H9 (cell line): ENCODE results near the gene RTN4R. TPM values are rescaled to one million over a fixed set of nuclear protein-coding genes. Genes with fewer than 3 reads are reported as not detected.

Experiments
- DNase-seq: peaks from one replicate; pipeline ENCODE4 v3.0.0-alpha.2; 2017
- H2AFZ ChIP-seq: one replicate; pipeline ENCODE4 v1.6.1; 2013; ENCODE audit warnings: mild to moderate bottlenecking, low read length, control low read depth, moderate library complexity
- H2AK5ac ChIP-seq: 2 replicates; pipeline ENCODE4 v1.6.1; 2013; ENCODE audit warnings: low read length, control low read depth, mixed read lengths; ENCODE audit not compliant: insufficient read length
- H2BK120ac ChIP-seq: one replicate; pipeline ENCODE4 v1.6.1; 2013; ENCODE audit warnings: low read depth, mild to moderate bottlenecking, low read length, control low read depth, inconsistent platforms; ENCODE audit not compliant: poor library complexity, severe bottlenecking
- H2BK12ac ChIP-seq: 2 replicates; pipeline ENCODE4 v1.6.1; 2013; ENCODE audit warnings: low read length, control low read depth, mixed read lengths, low read depth; ENCODE audit not compliant: insufficient read length
- H2BK15ac ChIP-seq: 2 replicates; pipeline ENCODE4 v1.6.1; 2013; ENCODE audit warnings: low read depth, low read length, control low read depth
- H2BK20ac ChIP-seq: one replicate; pipeline ENCODE4 v1.6.1; 2013; ENCODE audit warnings: low read depth, mild to moderate bottlenecking, low read length, control low read depth, inconsistent platforms; ENCODE audit not compliant: poor library complexity, severe bottlenecking
- H2BK5ac ChIP-seq: 2 replicates; pipeline ENCODE4 v1.6.1; 2013; ENCODE audit warnings: low read length, control low read depth, mixed read lengths; ENCODE audit not compliant: insufficient read length
- H3K14ac ChIP-seq: 2 replicates; pipeline ENCODE4 v1.6.1; 2013; ENCODE audit warnings: low read length, control low read depth; ENCODE audit not compliant: insufficient read depth
- H3K18ac ChIP-seq: 2 replicates; pipeline ENCODE4 v1.6.1; 2013; ENCODE audit warnings: low read depth, mild to moderate bottlenecking, mixed read lengths, low read length, control low read depth; ENCODE audit not compliant: insufficient read length
- H3K23ac ChIP-seq: 2 replicates; pipeline ENCODE4 v1.6.1; 2013; ENCODE audit warnings: low read length, control low read depth, mixed read lengths, low read depth; ENCODE audit not compliant: insufficient read length
- H3K23me2 ChIP-seq: 2 replicates; pipeline ENCODE4 v1.6.1; 2013; ENCODE audit warnings: low read depth, mild to moderate bottlenecking, mixed read lengths, low read length, control low read depth; ENCODE audit not compliant: insufficient read length, poor library complexity, severe bottlenecking
- H3K27ac ChIP-seq: 2 replicates; pipeline ENCODE4 v1.5.1; 2013; ENCODE audit warnings: low read length, control low read depth, mixed read lengths, low read depth; ENCODE audit not compliant: insufficient read length
- H3K27me3 ChIP-seq: 2 replicates; pipeline ENCODE4 v1.6.1; 2013; ENCODE audit warnings: low read length, control low read depth, inconsistent platforms; ENCODE audit not compliant: insufficient read depth
- H3K4ac ChIP-seq: 2 replicates; pipeline ENCODE4 v1.6.1; 2013; ENCODE audit warnings: low read depth, mild to moderate bottlenecking, control low read depth, inconsistent platforms, low read length, moderate library complexity
- H3K4me1 ChIP-seq: 2 replicates; pipeline ENCODE4 v1.6.1; 2013; ENCODE audit warnings: low read length, control low read depth, inconsistent platforms; ENCODE audit not compliant: insufficient read depth
- H3K4me2 ChIP-seq: 2 replicates; pipeline ENCODE4 v1.6.1; 2013; ENCODE audit warnings: low read length, control low read depth, mixed read lengths; ENCODE audit not compliant: insufficient read length, insufficient read depth
- H3K56ac ChIP-seq: 2 replicates; pipeline ENCODE4 v1.6.1; 2013; ENCODE audit warnings: low read depth, mild to moderate bottlenecking, mixed read lengths, low read length, control low read depth; ENCODE audit not compliant: insufficient read length
- H3K79me1 ChIP-seq: 2 replicates; pipeline ENCODE4 v1.6.1; 2013; ENCODE audit warnings: low read depth, mild to moderate bottlenecking, moderate library complexity, low read length, control low read depth, inconsistent platforms; ENCODE audit not compliant: insufficient read depth, poor library complexity, severe bottlenecking
- H3K79me2 ChIP-seq: 2 replicates; pipeline ENCODE4 v1.6.1; 2013; ENCODE audit warnings: low read length, control low read depth, inconsistent platforms; ENCODE audit not compliant: insufficient read depth
- H3K9ac ChIP-seq: 2 replicates; pipeline ENCODE4 v1.6.1; 2013; ENCODE audit warnings: low read length, control low read depth, mixed read lengths; ENCODE audit not compliant: insufficient read length; ENCODE audit errors: extremely low read depth
- H3K9me3 ChIP-seq: one replicate; pipeline ENCODE4 v1.6.1; 2013; ENCODE audit warnings: low read depth, low read length, inconsistent platforms; ENCODE audit not compliant: control insufficient read depth
- H3T11ph ChIP-seq: one replicate; pipeline ENCODE4 v1.6.1; 2013; ENCODE audit warnings: mild to moderate bottlenecking, low read length, control low read depth, inconsistent platforms
- H4K20me1 ChIP-seq: one replicate; pipeline ENCODE4 v1.6.1; 2013; ENCODE audit not compliant: control insufficient read depth, insufficient read length, insufficient read depth
- H4K5ac ChIP-seq: 2 replicates; pipeline ENCODE4 v1.6.1; 2013; ENCODE audit warnings: low read depth, mild to moderate bottlenecking, mixed read lengths, low read length, control low read depth; ENCODE audit not compliant: insufficient read length
- H4K8ac ChIP-seq: replicated peaks from 2 replicates; pipeline ENCODE4 v1.6.1; 2013; ENCODE audit warnings: low read length, control low read depth, mixed read lengths, low read depth; ENCODE audit not compliant: insufficient read length
- H4K91ac ChIP-seq: 2 replicates; pipeline ENCODE4 v1.6.1; 2013; ENCODE audit warnings: low read depth, mild to moderate bottlenecking, moderate library complexity, mixed read lengths, low read length, control low read depth; ENCODE audit not compliant: insufficient read length
- H3K27ac Mint-ChIP-seq, 3 experiments: 2 replicates in 2 of 3; 3 replicates in 1 of 3; pipeline ENCODE4 v1.8.0; 2020 to 2021; ENCODE audit warnings: mixed read lengths in 3 of 3, mild to moderate bottlenecking in 1 of 3, moderate library complexity in 1 of 3
- H3K27me3 Mint-ChIP-seq: 2 replicates; pipeline ENCODE4 v1.8.0; 2021; ENCODE audit warnings: low read depth, mild to moderate bottlenecking, moderate library complexity, mixed read lengths
- H3K36me3 Mint-ChIP-seq, 3 experiments: 2 replicates in 2 of 3; 3 replicates in 1 of 3; pipeline ENCODE4 v1.8.0; 2020 to 2021; ENCODE audit warnings: low read depth in 3 of 3, mixed read lengths in 3 of 3; ENCODE audit not compliant: insufficient read depth in 1 of 3
- H3K4me1 Mint-ChIP-seq, 2 experiments: 2 replicates each; pipeline ENCODE4 v1.8.0; 2020; ENCODE audit warnings: mixed read lengths in 2 of 2
- H3K4me3 Mint-ChIP-seq, 2 experiments: 2 replicates in 1 of 2; 3 replicates in 1 of 2; pipeline ENCODE4 v1.8.0; 2020 to 2021; ENCODE audit warnings: mild to moderate bottlenecking in 2 of 2, mixed read lengths in 2 of 2, moderate library complexity in 1 of 2
- H3K9me3 Mint-ChIP-seq, 2 experiments: 2 replicates in 1 of 2; 3 replicates in 1 of 2; pipeline ENCODE4 v1.8.0; 2020; ENCODE audit warnings: mild to moderate bottlenecking in 2 of 2, mixed read lengths in 2 of 2, moderate library complexity in 1 of 2
- CTCF ChIP-seq: fragments of 200-600 bp; sonication (generic); conservative IDR thresholded peaks from 3 replicates; pipeline ENCODE4 v1.8.0; 2021; ENCODE audit warnings: antibody characterized with exemption, mild to moderate bottlenecking
- WGBS: extraction: QIAGEN DNeasy Blood & Tissue Kit; methylation state at CpG from one replicate; pipeline ENCODE4 v1.1.7; 2013; ENCODE audit warnings: missing lambda C conversion rate, low lambda C conversion rate, mixed read lengths; ENCODE audit not compliant: insufficient read length; ENCODE audit errors: extremely low coverage; 5-methylcytosine and 5-hydroxymethylcytosine counted together
- total RNA-seq: library from RNA; stranded (reverse); gene quantifications from 2 replicates; pipeline ENCODE4 v1.2.1, GENCODE V29; 2021

Gene RTN4R
- total RNA-seq, 1 experiment from 2014 or later, result 19.0 TPM

GRCh38 chr22:20243176-20243536 lies 25.0 kb downstream of the RTN4R start:
- H2BK15ac ChIP-seq, result no peak overlapping the region
- H2BK20ac ChIP-seq, result no peak overlapping the region
- no peak overlapping the region for H3K9ac ChIP-seq
- no peak overlapping the region for H3K23ac ChIP-seq
- H3K14ac ChIP-seq, result no peak overlapping the region
- H3K56ac ChIP-seq, result no peak overlapping the region
- H3K27ac ChIP-seq, result no peak overlapping the region
- no peak overlapping the region for H2AK5ac ChIP-seq
- H4K91ac ChIP-seq, result no peak overlapping the region
- Mint-ChIP-seq H3K9me3 (no peaks in the 10 kb centered on the region), H3K27ac (peak overlapping the region in 1 of 3 experiments; percentile 44; a peak in 1 of 7 replicates), H3K4me3 (no peak overlapping the region), H3K36me3 (peaks cover 3 to 8% (median 3%) of the 10 kb centered on the region in 3 experiments; a peak in 4 of 7 replicates), H3K4me1 (peaks cover 27 to 42% of the 10 kb centered on the region in 2 experiments), H3K27me3 (no peaks in the 10 kb centered on the region)
- no peaks in the 10 kb centered on the region for H3K23me2 ChIP-seq
- H3T11ph ChIP-seq, result no peak overlapping the region
- H2BK120ac ChIP-seq, result no peak overlapping the region
- no CpG with 5 or more reads among the region's 6 CpGs for WGBS
- no peak overlapping the region for H2BK5ac ChIP-seq
- H3K4ac ChIP-seq, result no peak overlapping the region
- H3K79me1 ChIP-seq, result no peaks in the 10 kb centered on the region
- no peak overlapping the region for H3K18ac ChIP-seq
- TF ChIP-seq CTCF, result no peak
- H3K4me2 ChIP-seq, result no peak overlapping the region
- no peak overlapping the region for H2BK12ac ChIP-seq
- peaks cover 5% of the 10 kb centered on the region; the same call in 1 of the 2 replicates for H3K4me1 ChIP-seq
- H3K79me2 ChIP-seq, result no peaks in the 10 kb centered on the region
- no peaks in the 10 kb centered on the region for H3K9me3 ChIP-seq
- no peak overlapping the region for H2AFZ ChIP-seq
- no peak for DNase-seq
- no peaks in the 10 kb centered on the region for H3K27me3 ChIP-seq
- H4K8ac ChIP-seq, result no peak overlapping the region
- H4K5ac ChIP-seq, result no peak overlapping the region
- H4K20me1 ChIP-seq, result peaks cover 5% of the 10 kb centered on the region
